HEK293 (cell line): ENCODE data around the gene HMGN1.

Source experiments
- EGR2 ChIP-seq: fragments of 450-650 bp; formaldehyde crosslinking; IDR thresholded peaks from 2 replicates; pipeline ENCODE4 v1.5.1; 2016; ENCODE audit warnings: low read depth, missing biosample characterization, missing genetic modification characterization
- KLF10 ChIP-seq: fragments of 450-650 bp; IDR thresholded peaks from 2 replicates; pipeline ENCODE4 v1.5.1; 2018; ENCODE audit warnings: missing biosample characterization, mild to moderate bottlenecking, missing genetic modification characterization
- KLF7 ChIP-seq: fragments of 450-650 bp; formaldehyde crosslinking; IDR thresholded peaks from 2 replicates; pipeline ENCODE4 v1.5.1; 2016; ENCODE audit warnings: missing biosample characterization, missing genetic modification characterization, borderline replicate concordance
- MEIS1 ChIP-seq: sonication (generic); formaldehyde crosslinking; IDR thresholded peaks from 2 replicates; pipeline ENCODE4 v1.8.1; 2022; ENCODE audit warnings: missing genetic modification reagents, mild to moderate bottlenecking, borderline replicate concordance
- SP2 ChIP-seq: fragments of 450-650 bp; formaldehyde crosslinking; IDR thresholded peaks from 2 replicates; pipeline ENCODE4 v1.5.1; 2016; ENCODE audit warnings: missing biosample characterization, missing genetic modification characterization
- TCF7L2 ChIP-seq: IDR thresholded peaks from 2 replicates; pipeline ENCODE4 v1.6.1; 2011; ENCODE audit warnings: low read depth, mild to moderate bottlenecking, inconsistent platforms, low read length, moderate library complexity, borderline replicate concordance
- YY1 ChIP-seq: fragments of 450-650 bp; formaldehyde crosslinking; IDR thresholded peaks from 2 replicates; pipeline ENCODE4 v1.5.1; 2018; ENCODE audit warnings: missing biosample characterization, missing genetic modification characterization
- ZFP41 ChIP-seq: fragments of 450-650 bp; formaldehyde crosslinking; IDR thresholded peaks from 2 replicates; pipeline ENCODE4 v1.5.1; 2016; ENCODE audit warnings: missing biosample characterization, missing genetic modification characterization, borderline replicate concordance
- ZIC2 ChIP-seq: fragments of 450-650 bp; formaldehyde crosslinking; IDR thresholded peaks from 2 replicates; pipeline ENCODE4 v1.5.1; 2016; ENCODE audit warnings: missing biosample characterization, missing genetic modification characterization
- ZNF221 ChIP-seq: fragments of 450-650 bp; formaldehyde crosslinking; IDR thresholded peaks from 2 replicates; pipeline ENCODE4 v1.5.1; 2017; ENCODE audit warnings: missing biosample characterization, missing genetic modification characterization, borderline replicate concordance
- ZNF37A ChIP-seq: fragments of 450-650 bp; IDR thresholded peaks from 2 replicates; pipeline ENCODE4 v1.5.1; 2018; ENCODE audit warnings: missing biosample characterization, missing genetic modification characterization
- ZNF404 ChIP-seq: fragments of 450-650 bp; formaldehyde crosslinking; IDR thresholded peaks from 2 replicates; pipeline ENCODE4 v1.5.1; 2017; ENCODE audit warnings: missing biosample characterization, missing genetic modification characterization
- ZNF510 ChIP-seq: fragments of 450-650 bp; formaldehyde crosslinking; IDR thresholded peaks from 2 replicates; pipeline ENCODE4 v1.5.1; 2018; ENCODE audit warnings: mild to moderate bottlenecking, missing genetic modification characterization, missing biosample characterization; ENCODE audit not compliant: insufficient replicate concordance
- ZNF561 ChIP-seq: fragments of 450-650 bp; IDR thresholded peaks from 2 replicates; pipeline ENCODE4 v1.5.1; 2018; ENCODE audit warnings: missing biosample characterization, missing genetic modification characterization, borderline replicate concordance
- ZNF596 ChIP-seq: fragments of 450-650 bp; IDR thresholded peaks from 2 replicates; pipeline ENCODE4 v1.5.0; 2018; ENCODE audit warnings: missing biosample characterization, mild to moderate bottlenecking, missing genetic modification characterization, moderate library complexity
- ZNF76 ChIP-seq: fragments of 450-650 bp; formaldehyde crosslinking; IDR thresholded peaks from 2 replicates; pipeline ENCODE4; 2016; ENCODE audit warnings: low read depth, missing biosample characterization, missing genetic modification characterization, borderline replicate concordance
- ZNF843 ChIP-seq: fragments of 450-650 bp; formaldehyde crosslinking; IDR thresholded peaks from 2 replicates; pipeline ENCODE4 v1.5.1; 2016; ENCODE audit warnings: missing biosample characterization, missing genetic modification characterization
- TF ChIP-seq, protein P1 (sequence below): fragments of 450-650 bp; formaldehyde crosslinking; IDR thresholded peaks from 2 replicates; pipeline ENCODE4 v1.5.0; 2017; ENCODE audit warnings: missing biosample characterization, missing genetic modification characterization, borderline replicate concordance
- TF ChIP-seq, protein P2 (sequence below): fragments of 450-650 bp; IDR thresholded peaks from 2 replicates; pipeline ENCODE4 v1.5.1; 2018; ENCODE audit warnings: missing biosample characterization, mild to moderate bottlenecking, missing genetic modification characterization
- TF ChIP-seq, protein P3 (sequence below): fragments of 450-650 bp; formaldehyde crosslinking; IDR thresholded peaks from 2 replicates; pipeline ENCODE4 v1.5.1; 2016; ENCODE audit warnings: missing biosample characterization, missing genetic modification characterization
- TF ChIP-seq, protein P4 (sequence below): fragments of 450-650 bp; formaldehyde crosslinking; conservative IDR thresholded peaks from 2 replicates; pipeline ENCODE4 v1.5.1; 2016; ENCODE audit warnings: low read depth, missing biosample characterization, missing genetic modification characterization
- TF ChIP-seq, protein P5 (sequence below): fragments of 450-650 bp; formaldehyde crosslinking; IDR thresholded peaks from 2 replicates; pipeline ENCODE4 v1.5.1; 2016; ENCODE audit warnings: missing biosample characterization, missing genetic modification characterization
- TF ChIP-seq, protein P6 (sequence below): fragments of 450-650 bp; formaldehyde crosslinking; IDR thresholded peaks from 2 replicates; pipeline ENCODE4 v1.5.1; 2017; ENCODE audit warnings: missing biosample characterization, missing genetic modification characterization

Gene HMGN1

DNA sequence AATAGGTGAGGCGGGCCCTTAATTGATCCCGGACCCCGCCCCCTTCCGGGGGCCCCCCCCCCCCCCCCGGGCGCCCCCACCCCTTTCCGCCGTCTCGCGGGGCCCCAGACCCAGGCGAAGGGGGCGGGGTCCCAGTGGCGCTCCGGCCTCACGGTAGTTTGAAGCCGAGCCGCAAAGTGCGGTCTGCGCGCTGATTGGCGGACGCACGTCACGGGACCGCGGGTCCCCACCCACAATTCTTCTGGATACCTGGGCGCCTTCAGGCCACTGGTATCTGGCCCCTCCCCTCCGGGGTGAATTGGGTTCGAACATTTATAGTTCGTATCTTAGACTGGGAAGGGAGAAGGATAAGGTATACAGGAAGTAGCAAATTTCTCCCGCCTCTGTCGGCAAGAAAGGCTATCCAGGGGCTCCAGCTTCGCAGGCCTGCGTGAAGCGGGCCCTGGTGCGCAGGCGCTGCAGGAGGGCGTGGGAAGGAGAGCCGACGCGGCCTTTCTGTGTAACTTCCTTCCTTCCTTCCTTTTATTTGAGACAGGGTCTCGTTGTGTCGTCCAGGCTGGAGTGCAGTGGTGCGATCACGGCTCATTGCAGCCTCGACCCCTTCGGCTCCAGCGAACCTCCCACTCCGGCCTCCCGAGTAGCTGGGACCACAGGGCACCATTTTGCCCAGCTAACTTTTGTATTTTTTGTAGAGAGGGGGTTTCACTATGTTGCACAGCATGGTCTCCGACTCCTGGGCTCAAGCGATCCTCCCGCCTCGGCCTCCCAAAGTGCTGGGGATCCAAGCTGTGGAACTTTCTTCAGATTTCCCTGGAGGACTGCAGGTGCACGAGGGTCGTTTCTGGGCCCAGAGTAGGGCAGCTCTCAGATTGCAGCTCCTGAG lies 564 bp upstream of the HMGN1 start (continued):
- TF ChIP-seq ZNF561 (tag by site-specific recombination) (0 out of 2 replicates have a peak, but pooled peaks have one; percentile 13), ZNF221 (tag by site-specific recombination) (no peak), ZNF510 (tag by site-specific recombination) (no peak), KLF7 (0 out of 2 replicates have a peak, but pooled peaks have one; percentile 21), TCF7L2 (no peak), SP2 (tag by site-specific recombination) (peak; percentile 80), YY1 (tag by site-specific recombination) (peak; percentile 53; the same call in 1 of the 2 replicates), ZNF37A (tag by site-specific recombination) (no peak), ZNF596 (tag by site-specific recombination) (no peak), ZFP41 (tag by site-specific recombination) (no peak), ZNF843 (tag by site-specific recombination) (no peak), ZNF404 (tag by site-specific recombination) (no peak), MEIS1 (no peak), EGR2 (tag by site-specific recombination) (peak; percentile 73), KLF10 (peak; percentile 29; the same call in 1 of the 2 replicates), ZIC2 (tag by site-specific recombination) (peak; percentile 82), ZNF76 (tag by site-specific recombination) (peak; percentile 79; the same call in 1 of the 2 replicates)
- TF ChIP-seq, protein P1, sequence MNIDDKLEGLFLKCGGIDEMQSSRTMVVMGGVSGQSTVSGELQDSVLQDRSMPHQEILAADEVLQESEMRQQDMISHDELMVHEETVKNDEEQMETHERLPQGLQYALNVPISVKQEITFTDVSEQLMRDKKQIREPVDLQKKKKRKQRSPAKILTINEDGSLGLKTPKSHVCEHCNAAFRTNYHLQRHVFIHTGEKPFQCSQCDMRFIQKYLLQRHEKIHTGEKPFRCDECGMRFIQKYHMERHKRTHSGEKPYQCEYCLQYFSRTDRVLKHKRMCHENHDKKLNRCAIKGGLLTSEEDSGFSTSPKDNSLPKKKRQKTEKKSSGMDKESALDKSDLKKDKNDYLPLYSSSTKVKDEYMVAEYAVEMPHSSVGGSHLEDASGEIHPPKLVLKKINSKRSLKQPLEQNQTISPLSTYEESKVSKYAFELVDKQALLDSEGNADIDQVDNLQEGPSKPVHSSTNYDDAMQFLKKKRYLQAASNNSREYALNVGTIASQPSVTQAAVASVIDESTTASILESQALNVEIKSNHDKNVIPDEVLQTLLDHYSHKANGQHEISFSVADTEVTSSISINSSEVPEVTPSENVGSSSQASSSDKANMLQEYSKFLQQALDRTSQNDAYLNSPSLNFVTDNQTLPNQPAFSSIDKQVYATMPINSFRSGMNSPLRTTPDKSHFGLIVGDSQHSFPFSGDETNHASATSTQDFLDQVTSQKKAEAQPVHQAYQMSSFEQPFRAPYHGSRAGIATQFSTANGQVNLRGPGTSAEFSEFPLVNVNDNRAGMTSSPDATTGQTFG: no peak
- TF ChIP-seq, protein P2, sequence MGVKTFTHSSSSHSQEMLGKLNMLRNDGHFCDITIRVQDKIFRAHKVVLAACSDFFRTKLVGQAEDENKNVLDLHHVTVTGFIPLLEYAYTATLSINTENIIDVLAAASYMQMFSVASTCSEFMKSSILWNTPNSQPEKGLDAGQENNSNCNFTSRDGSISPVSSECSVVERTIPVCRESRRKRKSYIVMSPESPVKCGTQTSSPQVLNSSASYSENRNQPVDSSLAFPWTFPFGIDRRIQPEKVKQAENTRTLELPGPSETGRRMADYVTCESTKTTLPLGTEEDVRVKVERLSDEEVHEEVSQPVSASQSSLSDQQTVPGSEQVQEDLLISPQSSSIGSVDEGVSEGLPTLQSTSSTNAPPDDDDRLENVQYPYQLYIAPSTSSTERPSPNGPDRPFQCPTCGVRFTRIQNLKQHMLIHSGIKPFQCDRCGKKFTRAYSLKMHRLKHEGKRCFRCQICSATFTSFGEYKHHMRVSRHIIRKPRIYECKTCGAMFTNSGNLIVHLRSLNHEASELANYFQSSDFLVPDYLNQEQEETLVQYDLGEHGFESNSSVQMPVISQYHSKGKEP (tag by site-specific recombination): 0 out of 2 replicates have a peak, but pooled peaks have one; percentile 2
- TF ChIP-seq, protein P3, sequence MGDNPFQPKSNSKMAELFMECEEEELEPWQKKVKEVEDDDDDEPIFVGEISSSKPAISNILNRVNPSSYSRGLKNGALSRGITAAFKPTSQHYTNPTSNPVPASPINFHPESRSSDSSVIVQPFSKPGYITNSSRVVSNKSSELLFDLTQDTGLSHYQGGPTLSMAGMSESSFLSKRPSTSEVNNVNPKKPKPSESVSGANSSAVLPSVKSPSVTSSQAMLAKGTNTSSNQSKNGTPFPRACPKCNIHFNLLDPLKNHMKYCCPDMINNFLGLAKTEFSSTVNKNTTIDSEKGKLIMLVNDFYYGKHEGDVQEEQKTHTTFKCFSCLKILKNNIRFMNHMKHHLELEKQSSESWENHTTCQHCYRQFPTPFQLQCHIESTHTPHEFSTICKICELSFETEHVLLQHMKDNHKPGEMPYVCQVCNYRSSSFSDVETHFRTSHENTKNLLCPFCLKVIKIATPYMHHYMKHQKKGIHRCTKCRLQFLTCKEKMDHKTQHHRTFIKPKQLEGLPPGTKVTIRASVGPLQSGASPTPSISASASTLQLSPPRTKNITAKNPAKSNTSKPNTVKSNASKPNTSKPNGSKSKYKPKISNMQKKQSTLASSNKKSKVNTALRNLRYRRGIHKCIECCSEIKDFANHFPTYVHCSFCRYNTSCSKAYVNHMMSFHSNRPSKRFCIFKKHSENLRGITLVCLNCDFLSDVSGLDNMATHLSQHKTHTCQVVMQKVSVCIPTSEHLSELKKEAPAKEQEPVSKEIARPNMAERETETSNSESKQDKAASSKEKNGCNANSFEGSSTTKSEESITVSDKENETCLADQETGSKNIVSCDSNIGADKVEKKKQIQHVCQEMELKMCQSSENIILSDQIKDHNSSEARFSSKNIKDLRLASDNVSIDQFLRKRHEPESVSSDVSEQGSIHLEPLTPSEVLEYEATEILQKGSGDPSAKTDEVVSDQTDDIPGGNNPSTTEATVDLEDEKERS (tag by site-specific recombination): no peak; the same call in 1 of the 2 replicates
- TF ChIP-seq, protein P4, sequence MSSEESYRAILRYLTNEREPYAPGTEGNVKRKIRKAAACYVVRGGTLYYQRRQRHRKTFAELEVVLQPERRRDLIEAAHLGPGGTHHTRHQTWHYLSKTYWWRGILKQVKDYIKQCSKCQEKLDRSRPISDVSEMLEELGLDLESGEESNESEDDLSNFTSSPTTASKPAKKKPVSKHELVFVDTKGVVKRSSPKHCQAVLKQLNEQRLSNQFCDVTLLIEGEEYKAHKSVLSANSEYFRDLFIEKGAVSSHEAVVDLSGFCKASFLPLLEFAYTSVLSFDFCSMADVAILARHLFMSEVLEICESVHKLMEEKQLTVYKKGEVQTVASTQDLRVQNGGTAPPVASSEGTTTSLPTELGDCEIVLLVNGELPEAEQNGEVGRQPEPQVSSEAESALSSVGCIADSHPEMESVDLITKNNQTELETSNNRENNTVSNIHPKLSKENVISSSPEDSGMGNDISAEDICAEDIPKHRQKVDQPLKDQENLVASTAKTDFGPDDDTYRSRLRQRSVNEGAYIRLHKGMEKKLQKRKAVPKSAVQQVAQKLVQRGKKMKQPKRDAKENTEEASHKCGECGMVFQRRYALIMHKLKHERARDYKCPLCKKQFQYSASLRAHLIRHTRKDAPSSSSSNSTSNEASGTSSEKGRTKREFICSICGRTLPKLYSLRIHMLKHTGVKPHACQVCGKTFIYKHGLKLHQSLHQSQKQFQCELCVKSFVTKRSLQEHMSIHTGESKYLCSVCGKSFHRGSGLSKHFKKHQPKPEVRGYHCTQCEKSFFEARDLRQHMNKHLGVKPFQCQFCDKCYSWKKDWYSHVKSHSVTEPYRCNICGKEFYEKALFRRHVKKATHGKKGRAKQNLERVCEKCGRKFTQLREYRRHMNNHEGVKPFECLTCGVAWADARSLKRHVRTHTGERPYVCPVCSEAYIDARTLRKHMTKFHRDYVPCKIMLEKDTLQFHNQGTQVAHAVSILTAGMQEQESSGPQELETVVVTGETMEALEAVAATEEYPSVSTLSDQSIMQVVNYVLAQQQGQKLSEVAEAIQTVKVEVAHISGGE (tag by site-specific recombination): peak; percentile 75
- TF ChIP-seq, protein P5, sequence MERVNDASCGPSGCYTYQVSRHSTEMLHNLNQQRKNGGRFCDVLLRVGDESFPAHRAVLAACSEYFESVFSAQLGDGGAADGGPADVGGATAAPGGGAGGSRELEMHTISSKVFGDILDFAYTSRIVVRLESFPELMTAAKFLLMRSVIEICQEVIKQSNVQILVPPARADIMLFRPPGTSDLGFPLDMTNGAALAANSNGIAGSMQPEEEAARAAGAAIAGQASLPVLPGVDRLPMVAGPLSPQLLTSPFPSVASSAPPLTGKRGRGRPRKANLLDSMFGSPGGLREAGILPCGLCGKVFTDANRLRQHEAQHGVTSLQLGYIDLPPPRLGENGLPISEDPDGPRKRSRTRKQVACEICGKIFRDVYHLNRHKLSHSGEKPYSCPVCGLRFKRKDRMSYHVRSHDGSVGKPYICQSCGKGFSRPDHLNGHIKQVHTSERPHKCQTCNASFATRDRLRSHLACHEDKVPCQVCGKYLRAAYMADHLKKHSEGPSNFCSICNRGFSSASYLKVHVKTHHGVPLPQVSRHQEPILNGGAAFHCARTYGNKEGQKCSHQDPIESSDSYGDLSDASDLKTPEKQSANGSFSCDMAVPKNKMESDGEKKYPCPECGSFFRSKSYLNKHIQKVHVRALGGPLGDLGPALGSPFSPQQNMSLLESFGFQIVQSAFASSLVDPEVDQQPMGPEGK (tag by site-specific recombination): peak; percentile 67; the same call in 1 of the 2 replicates
- TF ChIP-seq, protein P6, sequence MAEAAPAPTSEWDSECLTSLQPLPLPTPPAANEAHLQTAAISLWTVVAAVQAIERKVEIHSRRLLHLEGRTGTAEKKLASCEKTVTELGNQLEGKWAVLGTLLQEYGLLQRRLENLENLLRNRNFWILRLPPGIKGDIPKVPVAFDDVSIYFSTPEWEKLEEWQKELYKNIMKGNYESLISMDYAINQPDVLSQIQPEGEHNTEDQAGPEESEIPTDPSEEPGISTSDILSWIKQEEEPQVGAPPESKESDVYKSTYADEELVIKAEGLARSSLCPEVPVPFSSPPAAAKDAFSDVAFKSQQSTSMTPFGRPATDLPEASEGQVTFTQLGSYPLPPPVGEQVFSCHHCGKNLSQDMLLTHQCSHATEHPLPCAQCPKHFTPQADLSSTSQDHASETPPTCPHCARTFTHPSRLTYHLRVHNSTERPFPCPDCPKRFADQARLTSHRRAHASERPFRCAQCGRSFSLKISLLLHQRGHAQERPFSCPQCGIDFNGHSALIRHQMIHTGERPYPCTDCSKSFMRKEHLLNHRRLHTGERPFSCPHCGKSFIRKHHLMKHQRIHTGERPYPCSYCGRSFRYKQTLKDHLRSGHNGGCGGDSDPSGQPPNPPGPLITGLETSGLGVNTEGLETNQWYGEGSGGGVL: no peak
